ENCODE data around the gene AGAP6. TPM values are rescaled to one million over a fixed set of nuclear protein-coding genes. Genes with fewer than 3 reads are reported as not detected.

The AGAP6 gene
- total RNA-seq, 2 experiments from 2014 or later: 7.5 TPM

Other genes starting within 250 kb of the AGAP6 start
- gene OGDHL, start 226.1 kb upstream of the AGAP6 start, total RNA-seq: under 1 TPM in 1 of 2 experiments, not detected in 1; 0.50 TPM
- 10 to 100 TPM; 17.4 to 20.5 TPM for gene PARG, start 46.4 kb upstream of the AGAP6 start, total RNA-seq
- 10 to 100 TPM; 27.1 to 32.5 TPM for gene TIMM23B, start 46.4 kb upstream of the AGAP6 start, total RNA-seq
- 10 to 100 TPM; 47.9 to 48.8 TPM for gene WASHC2A, start 79.5 kb downstream of the AGAP6 start, total RNA-seq